Islet of Langerhans (tissue), 1 donor: ENCODE data around the gene PPM1L.
"Not testable (repeated sequence)": the region's sequence is repeated elsewhere in the genome, so short reads cannot be mapped to it uniquely, and the experiment has no call there.

Source experiments
- FAIRE-seq: peaks from one replicate; lab custom pipeline; 2011; peaks lifted over from hg19 to GRCh38; lab: Jason Lieb, UNC

PPM1L gene

GRCh38 chr3:160987982-160988964 is 232.2 kb downstream of the PPM1L start:
- no peak for FAIRE-seq

GRCh38 chr3:160990446-160990845 is 234.4 kb downstream of the PPM1L start:
- FAIRE-seq = no peak

- no peak for FAIRE-seq
These were observed 236.7 kb downstream of the PPM1L start for GRCh38 chr3:160992712-160993111.

GRCh38 chr3:160996811-160997210 is 240.8 kb downstream of the PPM1L start:
- no peak for FAIRE-seq

GRCh38 chr3:160998581-160998980 is 242.6 kb downstream of the PPM1L start:
- FAIRE-seq = peak; percentile 21

GRCh38 chr3:160999274-160999673 is 243.2 kb downstream of the PPM1L start:
- no peak for FAIRE-seq

- FAIRE-seq = no peak
These were observed 252.1 kb downstream of the PPM1L start for GRCh38 chr3:161008086-161008485.

- FAIRE-seq = not testable (repeated sequence)
These were observed 254.1 kb downstream of the PPM1L start for GRCh38 chr3:161010151-161010550.

- FAIRE-seq = no peak
These were observed 259.1 kb downstream of the PPM1L start for GRCh38 chr3:161014843-161015749.

- no peak for FAIRE-seq
These were observed 260.6 kb downstream of the PPM1L start for GRCh38 chr3:161016417-161017313.

- FAIRE-seq = no peak
These were observed 261.9 kb downstream of the PPM1L start for GRCh38 chr3:161017971-161018370.

GRCh38 chr3:161020256-161020655 is 264.2 kb downstream of the PPM1L start:
- no peak for FAIRE-seq

GRCh38 chr3:161025911-161026310 is 269.9 kb downstream of the PPM1L start:
- no peak for FAIRE-seq

- FAIRE-seq = no peak
These were observed 270.8 kb downstream of the PPM1L start for GRCh38 chr3:161026612-161027510.

GRCh38 chr3:161028555-161029153 is 272.6 kb downstream of the PPM1L start:
- no peak for FAIRE-seq

GRCh38 chr3:161031134-161031533 is 275.1 kb downstream of the PPM1L start:
- FAIRE-seq = no peak

- not testable (repeated sequence) for FAIRE-seq
These were observed 279.0 kb downstream of the PPM1L start for GRCh38 chr3:161034913-161035550.

- FAIRE-seq = no peak
These were observed 279.7 kb downstream of the PPM1L start for GRCh38 chr3:161035711-161036110.

GRCh38 chr3:161038725-161039124 is 282.7 kb downstream of the PPM1L start:
- FAIRE-seq = no peak

GRCh38 chr3:161042023-161042501 is 286.0 kb downstream of the PPM1L start:
- no peak for FAIRE-seq
